ENCODE data around the gene SELENOV. TPM values are rescaled to one million over a fixed set of nuclear protein-coding genes. Genes with fewer than 3 reads are reported as not detected.

Gene SELENOV
- total and polyA plus RNA-seq, 2 donors from 2014 or later, result not detected

DNA sequence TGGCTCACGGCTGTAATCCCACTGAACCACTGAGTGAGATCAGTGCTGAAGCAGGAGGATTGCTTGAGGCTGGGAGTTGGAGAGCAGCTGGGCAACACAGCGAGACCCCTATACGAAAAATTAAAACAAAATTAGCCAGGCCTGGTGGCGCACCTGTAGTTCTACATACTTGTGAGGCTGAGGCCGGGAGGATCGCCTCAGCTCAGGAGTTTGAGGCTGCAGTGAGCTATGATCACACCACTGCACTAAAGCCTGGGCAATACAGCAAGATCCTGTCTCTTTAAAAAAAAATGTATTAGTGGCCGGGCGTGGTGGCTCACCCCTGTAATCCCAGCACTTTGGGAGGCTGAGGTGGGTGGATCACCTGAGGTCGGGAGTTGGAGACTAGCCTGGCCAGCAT, 6.3 kb upstream of the SELENOV start:
- Histone ChIP-seq H3K4me1 (ENCODE audit: control insufficient read depth in 2 of 3, insufficient read depth in 2 of 3, low read depth in 1 of 3, low read length in 3 of 3) (peaks cover 0 to 2% (median 0%) of the 10 kb centered on the region in 3 donors), H3K9ac (ENCODE audit: low read length in 3 of 3) (no peak overlapping the region), H3K4me3 (ENCODE audit: low read length in 3 of 3) (no peak overlapping the region), H3K27ac (ENCODE audit: low read depth in 2 of 2, low read length in 2 of 2) (no peak overlapping the region), H3K9me3 (ENCODE audit: control insufficient read depth in 2 of 3, insufficient read depth in 1 of 3, low read length in 3 of 3) (no peaks in the 10 kb centered on the region), H3K36me3 (ENCODE audit: control insufficient read depth in 2 of 3, insufficient read depth in 3 of 3, low read length in 3 of 3) (no peaks in the 10 kb centered on the region), H3K27me3 (ENCODE audit: control insufficient read depth, insufficient read depth, low read length) (no peaks in the 10 kb centered on the region)
- intact Hi-C loops (cut with DNase I), result no loop called here
- TF ChIP-seq, protein P1, sequence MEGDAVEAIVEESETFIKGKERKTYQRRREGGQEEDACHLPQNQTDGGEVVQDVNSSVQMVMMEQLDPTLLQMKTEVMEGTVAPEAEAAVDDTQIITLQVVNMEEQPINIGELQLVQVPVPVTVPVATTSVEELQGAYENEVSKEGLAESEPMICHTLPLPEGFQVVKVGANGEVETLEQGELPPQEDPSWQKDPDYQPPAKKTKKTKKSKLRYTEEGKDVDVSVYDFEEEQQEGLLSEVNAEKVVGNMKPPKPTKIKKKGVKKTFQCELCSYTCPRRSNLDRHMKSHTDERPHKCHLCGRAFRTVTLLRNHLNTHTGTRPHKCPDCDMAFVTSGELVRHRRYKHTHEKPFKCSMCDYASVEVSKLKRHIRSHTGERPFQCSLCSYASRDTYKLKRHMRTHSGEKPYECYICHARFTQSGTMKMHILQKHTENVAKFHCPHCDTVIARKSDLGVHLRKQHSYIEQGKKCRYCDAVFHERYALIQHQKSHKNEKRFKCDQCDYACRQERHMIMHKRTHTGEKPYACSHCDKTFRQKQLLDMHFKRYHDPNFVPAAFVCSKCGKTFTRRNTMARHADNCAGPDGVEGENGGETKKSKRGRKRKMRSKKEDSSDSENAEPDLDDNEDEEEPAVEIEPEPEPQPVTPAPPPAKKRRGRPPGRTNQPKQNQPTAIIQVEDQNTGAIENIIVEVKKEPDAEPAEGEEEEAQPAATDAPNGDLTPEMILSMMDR (IDR thresholded peaks at IDR 0.05; ENCODE audit: borderline replicate concordance, extremely low read depth, insufficient read depth), result no peak
- no peak for FAIRE-seq
- DNase-seq, result no peak

DNA sequence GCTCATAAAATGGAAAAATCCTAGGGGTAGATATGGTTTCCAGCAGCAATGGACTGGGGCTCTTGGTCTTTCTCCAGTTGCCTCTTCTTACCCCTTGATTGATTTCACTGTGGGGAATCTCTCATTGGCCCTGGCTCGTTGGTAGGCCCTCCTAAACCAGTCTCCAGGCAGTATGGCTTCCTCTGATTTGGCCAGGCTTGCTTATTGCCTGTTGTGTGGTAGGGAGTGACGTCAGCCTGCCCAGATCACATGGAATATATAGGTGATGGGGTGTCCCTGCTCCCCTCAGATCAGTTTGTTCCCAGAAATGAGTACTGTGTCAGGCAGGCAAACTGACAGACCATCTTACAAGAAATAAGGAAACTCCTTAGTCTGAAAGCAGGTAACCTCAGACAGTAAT, 5.7 kb upstream of the SELENOV start:
- Histone ChIP-seq H3K4me3 (ENCODE audit: low read length in 3 of 3) (no peak overlapping the region), H3K36me3 (ENCODE audit: control insufficient read depth in 2 of 3, insufficient read depth in 3 of 3, low read length in 3 of 3) (no peaks in the 10 kb centered on the region), H3K4me1 (ENCODE audit: control insufficient read depth in 2 of 3, insufficient read depth in 2 of 3, low read depth in 1 of 3, low read length in 3 of 3) (peaks cover 0 to 2% (median 0%) of the 10 kb centered on the region in 3 donors), H3K9ac (ENCODE audit: low read length in 3 of 3) (no peak overlapping the region), H3K27ac (ENCODE audit: low read depth in 2 of 2, low read length in 2 of 2) (no peak overlapping the region), H3K9me3 (ENCODE audit: control insufficient read depth in 2 of 3, insufficient read depth in 1 of 3, low read length in 3 of 3) (no peaks in the 10 kb centered on the region), H3K27me3 (ENCODE audit: control insufficient read depth, insufficient read depth, low read length) (no peaks in the 10 kb centered on the region)
- intact Hi-C loops (cut with DNase I), result no loop called here
- no peak for FAIRE-seq
- DNase-seq, result no peak
- TF ChIP-seq, protein P1 (IDR thresholded peaks at IDR 0.05; ENCODE audit: borderline replicate concordance, extremely low read depth, insufficient read depth), result no peak

- H3K9me3 ChIP-seq (ENCODE audit: control insufficient read depth in 2 of 3, insufficient read depth in 1 of 3, low read length in 3 of 3), result no peaks in the 10 kb centered on the region
- H3K4me1 ChIP-seq (ENCODE audit: control insufficient read depth in 2 of 3, insufficient read depth in 2 of 3, low read depth in 1 of 3, low read length in 3 of 3), result peaks cover 0 to 11% (median 0%) of the 10 kb centered on the region in 3 donors
- intact Hi-C loops (cut with DNase I), result no loop called here
- TF ChIP-seq, protein P1 (IDR thresholded peaks at IDR 0.05; ENCODE audit: borderline replicate concordance, extremely low read depth, insufficient read depth), result no peak
- no peak for FAIRE-seq
- no peak for DNase-seq
- no peaks in the 10 kb centered on the region for H3K36me3 ChIP-seq (ENCODE audit: control insufficient read depth in 2 of 3, insufficient read depth in 3 of 3, low read length in 3 of 3)
- no peak overlapping the region for H3K9ac ChIP-seq (ENCODE audit: low read length in 3 of 3)
- no peaks in the 10 kb centered on the region for H3K27me3 ChIP-seq (ENCODE audit: control insufficient read depth, insufficient read depth, low read length)
- no peak overlapping the region for H3K4me3 ChIP-seq (ENCODE audit: low read length in 3 of 3)
- H3K27ac ChIP-seq (ENCODE audit: low read depth in 2 of 2, low read length in 2 of 2), result no peak overlapping the region
Measured at GRCh38 chr19:39512988-39513387, 2.0 kb upstream of the SELENOV start.
